DND-41 (cell line): ENCODE measurements around the gene PAK2.

Experiments
- CTCF ChIP-seq: IDR thresholded peaks from 2 replicates; pipeline ENCODE4 v1.5.1; 2012; ENCODE audit warnings: borderline replicate concordance, low read length, moderate library complexity, mild to moderate bottlenecking; ENCODE audit not compliant: poor library complexity, severe bottlenecking; ENCODE audit errors: extremely low read depth
- EZH2 ChIP-seq: IDR thresholded peaks from 3 replicates; pipeline ENCODE4 v1.6.1; 2012; ENCODE audit warnings: borderline replicate concordance, low read depth, mild to moderate bottlenecking, moderate library complexity, low read length, inconsistent platforms; ENCODE audit not compliant: severe bottlenecking

- TF ChIP-seq CTCF (no peak), EZH2 (no peak)
Observed at GRCh38 chr3:196753201-196753600, 13.5 kb downstream of the PAK2 start.
